NCI-H2196 (cell line): Measurements from ENCODE around the gene EMC10.
"Not testable (repeated sequence)": the region's sequence is repeated elsewhere in the genome, so short reads cannot be mapped to it uniquely, and the experiment has no call there.

Experiments used
- DNase-seq: peaks from one replicate; lab custom pipeline; 2025; ENCODE audit not compliant: unreplicated experiment; lab: John Stamatoyannopoulos, UW

Gene EMC10

DNA sequence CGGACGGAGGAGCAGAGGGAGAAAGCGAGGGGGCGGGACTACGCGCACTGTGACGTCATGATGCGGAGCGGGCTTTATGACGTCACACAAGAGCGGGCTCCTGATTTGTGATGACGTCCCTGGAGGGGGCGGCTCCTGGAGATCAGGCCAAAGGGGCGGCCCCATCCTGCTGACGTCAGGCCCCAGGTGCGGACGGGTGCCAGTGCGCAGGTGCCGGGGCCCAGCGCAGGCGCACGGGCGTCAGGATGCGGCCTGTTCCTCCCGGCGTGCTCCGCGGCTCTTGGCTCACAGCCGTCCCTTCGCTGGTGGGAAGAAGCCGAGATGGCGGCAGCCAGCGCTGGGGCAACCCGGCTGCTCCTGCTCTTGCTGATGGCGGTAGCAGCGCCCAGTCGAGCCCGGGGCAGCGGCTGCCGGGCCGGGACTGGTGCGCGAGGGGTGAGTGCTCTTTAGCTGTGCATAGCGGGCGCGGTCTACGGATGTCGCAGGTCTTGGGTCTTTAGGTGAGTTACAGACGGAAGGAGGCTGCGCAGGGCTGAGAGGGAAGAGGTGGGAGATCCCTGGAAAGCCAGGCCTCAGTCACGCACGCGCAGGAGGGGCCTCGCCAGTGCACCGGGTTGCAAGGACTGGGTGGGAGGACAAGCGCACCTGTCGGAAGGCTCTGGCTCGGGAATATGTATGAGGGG, at the start of gene EMC10, which contains the start of gene GARIN5A:
TSS of gene EMC10 (plus strand) at position 284 of the 683 bp plus-strand sequence. CDS start at position 322, 38 bp downstream.
TSS of gene GARIN5A (minus strand) at position 625 of the 683 bp plus-strand sequence. CDS start at position 165, 460 bp downstream.
- DNase-seq: peak; percentile 95

DNA sequence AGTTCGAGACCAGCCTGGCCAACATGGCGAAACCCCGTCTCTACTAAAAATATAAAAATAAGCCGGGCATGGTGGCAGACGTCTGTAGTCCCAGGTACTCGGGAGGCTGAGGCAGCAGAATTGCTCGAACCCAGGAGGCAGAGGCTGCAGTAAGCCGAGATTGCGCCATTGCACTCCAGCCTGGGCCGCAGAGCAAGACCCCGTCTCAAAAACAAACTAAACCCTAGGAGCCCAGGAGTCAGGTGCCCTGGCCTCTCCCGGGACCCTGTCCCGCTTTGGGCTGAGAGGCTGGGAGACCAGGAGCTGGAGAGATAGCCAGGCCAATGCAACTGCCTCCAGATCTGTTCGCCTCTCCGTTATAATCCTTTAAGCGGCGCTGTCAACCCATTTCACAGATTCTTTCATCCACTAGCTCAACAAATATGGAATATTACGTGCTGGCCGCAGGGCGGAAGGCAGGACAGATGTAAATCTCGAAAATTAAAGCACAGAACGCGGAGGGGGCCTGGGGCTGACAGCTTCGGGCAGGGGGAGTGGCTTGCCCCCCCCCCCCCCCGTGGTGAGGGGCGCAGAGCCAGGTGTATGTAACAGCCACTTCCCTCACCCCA, 48.9 kb upstream of the EMC10 start:
- no peak for DNase-seq

DNA sequence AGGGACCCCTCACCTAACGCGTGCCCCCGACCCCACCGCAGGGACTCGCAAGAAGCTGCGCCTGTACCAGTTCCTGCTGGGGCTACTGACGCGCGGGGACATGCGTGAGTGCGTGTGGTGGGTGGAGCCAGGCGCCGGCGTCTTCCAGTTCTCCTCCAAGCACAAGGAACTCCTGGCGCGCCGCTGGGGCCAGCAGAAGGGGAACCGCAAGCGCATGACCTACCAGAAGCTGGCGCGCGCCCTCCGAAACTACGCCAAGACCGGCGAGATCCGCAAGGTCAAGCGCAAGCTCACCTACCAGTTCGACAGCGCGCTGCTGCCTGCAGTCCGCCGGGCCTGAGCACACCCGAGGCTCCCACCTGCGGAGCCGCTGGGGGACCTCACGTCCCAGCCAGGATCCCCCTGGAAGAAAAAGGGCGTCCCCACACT, 48.3 kb upstream of the EMC10 start:
- DNase-seq: no peak

DNA sequence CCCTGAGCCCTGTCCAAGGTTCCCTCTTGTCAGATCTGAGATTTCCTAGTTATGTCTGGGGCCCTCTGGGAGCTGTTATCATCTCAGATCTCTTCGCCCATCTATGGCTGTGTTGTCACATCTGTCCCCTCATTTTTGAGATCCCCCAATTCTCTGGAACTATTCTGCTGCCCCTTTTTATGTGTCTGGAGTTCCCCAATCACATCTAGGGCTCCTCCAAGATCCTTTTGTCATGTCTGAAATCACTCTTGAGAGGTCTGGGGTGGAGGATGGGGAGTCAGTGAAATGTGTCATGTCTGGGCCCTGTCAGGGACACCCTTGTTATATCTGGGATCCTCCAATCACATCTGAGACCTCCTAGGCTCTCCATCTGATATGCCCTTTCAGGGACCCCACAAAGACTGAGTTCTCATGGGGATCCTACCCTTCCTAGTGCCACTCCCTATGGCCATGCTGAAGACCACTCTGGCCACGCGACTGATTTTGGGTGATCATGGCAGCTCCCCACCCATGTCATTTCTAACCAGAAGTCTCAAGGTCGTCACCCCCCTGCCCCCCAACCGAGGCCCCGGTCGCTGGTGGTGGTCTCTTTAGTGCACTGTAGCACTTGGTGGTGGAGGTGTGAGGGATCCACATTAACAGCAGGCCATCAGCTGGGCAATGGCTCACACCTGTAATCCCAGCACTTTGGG, 47.4 kb upstream of the EMC10 start:
- DNase-seq: no peak

DNA sequence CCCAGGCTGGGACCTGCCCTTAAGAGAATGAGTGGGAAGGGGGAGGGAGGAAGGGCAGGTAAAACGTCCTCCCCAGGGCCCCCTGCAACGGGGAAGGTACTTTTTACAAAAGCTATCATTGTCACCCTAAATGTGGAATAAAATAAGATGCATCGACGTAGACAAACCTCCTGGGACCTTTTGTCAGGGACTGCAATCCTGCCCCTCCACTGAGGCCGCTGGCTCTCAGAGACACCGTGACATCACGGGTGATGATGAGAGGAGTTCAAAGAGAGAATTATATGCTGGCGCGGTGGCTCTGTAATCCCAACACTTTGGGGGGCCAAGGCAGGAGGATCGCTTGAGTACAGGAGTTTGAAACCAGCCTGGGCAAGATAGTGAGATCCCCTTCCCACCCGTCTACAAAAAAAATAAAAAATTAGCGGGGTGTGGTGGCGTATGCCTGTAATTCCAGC, 45.4 kb upstream of the EMC10 start:
- no peak for DNase-seq

DNA sequence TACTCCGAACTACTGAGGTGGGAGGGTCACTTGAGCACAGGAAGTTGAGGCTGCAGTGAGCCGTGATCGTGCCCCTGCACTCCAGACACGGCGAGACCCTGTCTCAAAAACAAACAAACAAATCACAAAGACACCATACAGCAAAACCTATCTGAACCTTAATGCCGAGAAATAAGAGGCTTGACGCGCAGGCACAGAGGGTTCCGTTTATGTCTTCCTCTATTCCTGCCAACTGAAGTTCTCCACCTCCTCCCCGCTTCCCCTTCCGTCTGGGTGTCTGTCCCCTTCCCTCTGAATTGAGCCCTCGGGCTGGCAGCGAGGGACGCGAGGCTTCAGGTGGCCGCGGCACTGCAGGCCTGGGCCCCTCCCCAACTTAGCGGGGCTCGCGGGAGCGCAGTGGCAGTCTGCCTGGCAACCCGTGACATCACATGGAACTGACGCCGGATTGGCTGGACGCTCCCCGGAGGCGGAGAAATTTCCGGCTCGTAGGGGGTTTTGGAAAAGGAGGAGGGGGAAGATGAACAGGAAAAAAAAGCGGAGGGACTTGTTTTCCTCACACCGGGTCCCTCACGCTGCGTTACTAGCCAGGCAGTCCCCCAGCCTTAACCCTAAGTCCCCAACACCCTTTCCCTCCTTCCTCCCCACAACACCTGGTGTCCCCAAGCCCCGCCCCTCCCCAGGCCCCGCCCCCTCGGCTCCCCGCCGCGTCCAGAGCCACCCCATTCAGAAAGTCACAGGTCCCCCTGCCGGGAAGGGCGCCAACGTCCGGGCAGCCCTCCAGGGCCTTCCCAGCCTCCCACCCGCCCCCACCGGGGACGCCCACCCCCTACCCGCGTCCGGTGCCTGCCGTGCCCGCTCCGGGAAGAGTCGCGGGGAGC, 44.7 kb upstream of the EMC10 start:
- peak; percentile 87 for DNase-seq

DNA sequence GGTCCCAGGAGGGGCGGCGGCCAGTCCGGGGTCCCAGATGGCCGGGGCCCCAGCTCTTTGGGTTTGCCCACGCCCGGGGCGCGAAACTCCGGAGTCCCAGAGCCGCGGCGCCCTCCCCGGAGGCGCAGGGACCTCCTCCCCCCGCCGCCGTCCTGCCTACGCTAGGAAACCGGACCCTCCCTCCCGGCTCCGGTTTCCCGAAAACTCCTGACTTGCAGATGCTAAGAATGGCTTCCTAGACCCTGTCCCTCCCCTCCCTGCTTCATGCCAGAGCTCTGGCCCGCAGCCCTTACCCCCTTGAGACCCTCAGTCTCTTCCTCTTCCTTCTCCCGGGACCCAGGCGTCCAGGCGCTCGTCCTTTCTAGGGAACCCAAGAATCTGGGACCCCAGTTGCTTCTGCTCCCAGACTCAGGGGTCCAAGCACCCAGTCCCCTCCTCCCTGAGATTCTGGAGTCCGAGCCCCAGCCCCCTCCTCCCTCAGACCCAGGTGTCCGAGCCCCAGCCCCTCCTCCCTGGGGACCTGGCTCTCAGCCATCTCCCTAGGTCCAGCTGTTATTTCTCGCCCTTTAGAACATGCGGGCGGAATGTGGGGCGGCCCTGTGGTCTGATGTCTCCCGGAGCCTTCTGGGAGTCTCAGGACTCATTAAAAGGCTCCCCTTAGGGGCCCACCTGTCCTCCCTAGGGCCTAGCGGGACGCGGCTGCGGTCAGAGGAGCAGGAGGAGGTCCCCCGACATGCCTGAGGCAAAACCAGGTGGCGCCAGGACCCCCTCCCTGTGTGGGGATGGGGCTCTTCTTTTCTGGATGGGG, 43.9 kb upstream of the EMC10 start, which contains the start of gene MYBPC2:
TSS of gene MYBPC2 (plus strand) at position 672 of the 808 bp plus-strand sequence. CDS start at position 734, 62 bp downstream.
- DNase-seq: peak; percentile 39

DNA sequence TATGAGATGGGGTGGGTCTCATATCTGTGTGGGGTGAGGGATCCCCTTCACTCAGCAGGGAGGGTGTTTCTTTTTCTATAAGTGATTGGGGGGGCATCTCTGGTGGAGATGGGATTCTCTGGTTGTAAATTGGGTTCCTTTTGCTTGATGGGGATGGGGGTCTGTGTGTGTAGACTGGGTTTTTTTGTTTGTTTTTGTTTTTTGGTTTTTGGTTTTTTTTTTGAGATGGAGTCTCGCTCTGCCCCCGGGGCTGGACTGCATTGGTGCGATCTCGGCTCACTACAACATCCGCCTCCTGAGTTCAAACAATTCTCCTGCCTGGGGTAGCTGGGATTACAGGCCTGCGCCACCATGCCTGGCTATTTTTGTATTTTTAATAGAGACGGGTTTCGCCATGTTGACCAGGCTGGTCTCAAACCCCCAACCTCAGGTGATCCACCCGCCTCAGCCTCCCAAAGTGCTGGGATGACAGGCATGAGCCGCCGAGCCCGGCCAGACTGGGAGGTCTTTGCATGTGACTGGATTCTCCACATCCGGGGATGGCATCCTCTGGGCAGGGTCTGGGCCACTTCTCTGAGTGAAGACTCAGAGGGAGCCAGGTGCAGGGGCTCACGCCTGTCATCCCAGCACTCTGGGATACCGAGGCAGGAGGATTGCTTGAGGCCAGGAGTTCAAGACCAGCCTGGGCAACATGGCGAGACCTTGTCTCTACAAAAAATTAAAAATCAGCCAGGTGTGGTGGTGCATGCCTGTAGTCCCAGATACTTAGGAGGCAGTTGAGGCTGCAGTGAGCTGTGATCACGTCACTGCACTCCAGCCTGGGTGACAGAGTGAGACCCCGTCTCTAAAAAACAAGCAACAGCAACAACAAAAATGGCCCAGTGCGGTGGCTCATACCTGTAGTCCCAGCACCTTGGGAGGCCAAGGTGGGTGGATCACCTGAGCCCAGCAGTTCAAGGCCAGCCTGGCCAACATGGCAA, 42.8 kb upstream of the EMC10 start:
- DNase-seq: no peak

DNA sequence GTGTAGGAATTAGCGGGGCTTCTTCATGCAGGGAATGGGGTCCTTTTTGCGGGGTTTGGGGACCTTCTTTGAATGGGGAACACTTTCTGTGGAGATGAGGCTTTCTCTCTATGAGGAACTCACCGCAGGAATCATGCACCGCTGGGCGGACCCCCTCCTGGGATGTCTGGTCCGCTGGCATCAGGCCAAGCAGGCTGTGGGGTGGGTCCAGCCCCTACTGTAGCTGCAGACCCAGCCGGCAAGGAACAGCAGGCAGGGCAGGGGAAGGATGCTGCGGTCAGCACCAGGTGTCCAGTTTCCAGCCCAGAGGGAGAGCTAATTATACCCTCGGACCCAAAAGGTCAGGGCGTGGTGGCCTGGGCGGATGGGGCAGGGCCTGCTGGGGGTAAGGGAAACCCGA, 41.8 kb upstream of the EMC10 start:
- DNase-seq: peak; percentile 31

DNA sequence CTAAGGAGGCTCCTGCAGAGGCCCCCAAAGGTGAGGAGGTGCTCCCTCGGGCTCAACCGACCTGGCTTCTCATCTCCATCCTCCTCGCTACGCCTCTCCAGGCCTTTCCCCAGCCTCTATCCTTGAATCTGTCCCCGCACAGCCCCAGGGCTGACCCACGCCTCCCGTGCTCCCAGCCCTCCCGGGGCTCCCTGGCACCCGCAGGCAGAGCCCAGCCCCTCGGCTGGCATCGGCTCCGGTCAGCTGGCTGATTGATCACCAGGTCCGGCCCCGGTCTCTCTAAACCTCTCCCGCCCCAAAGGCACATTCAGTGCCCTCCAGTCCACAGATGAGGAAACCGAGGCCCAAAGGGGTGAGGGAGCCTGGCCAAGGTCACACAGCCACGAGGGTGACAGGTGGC, 41.1 kb upstream of the EMC10 start:
- no peak for DNase-seq

DNA sequence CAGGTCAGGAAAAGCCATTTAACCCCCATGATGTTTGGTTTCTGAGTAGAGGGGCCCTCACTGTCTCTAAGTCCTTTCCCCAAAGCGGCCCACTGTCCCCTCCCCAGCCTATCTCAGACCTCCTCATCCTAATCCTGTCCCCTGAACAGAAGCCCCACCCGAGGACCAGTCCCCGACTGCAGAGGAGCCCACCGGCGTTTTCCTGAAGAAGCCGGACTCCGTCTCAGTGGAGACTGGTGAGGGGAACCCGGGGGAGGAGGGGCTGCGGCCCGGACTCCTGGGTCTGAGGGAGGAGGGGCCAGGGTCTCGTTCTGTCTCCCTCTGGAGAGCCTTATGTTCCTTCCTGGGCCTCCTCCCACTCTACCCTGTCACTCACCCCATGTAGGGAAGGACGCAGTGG, 40.7 kb upstream of the EMC10 start:
- no peak for DNase-seq

DNA sequence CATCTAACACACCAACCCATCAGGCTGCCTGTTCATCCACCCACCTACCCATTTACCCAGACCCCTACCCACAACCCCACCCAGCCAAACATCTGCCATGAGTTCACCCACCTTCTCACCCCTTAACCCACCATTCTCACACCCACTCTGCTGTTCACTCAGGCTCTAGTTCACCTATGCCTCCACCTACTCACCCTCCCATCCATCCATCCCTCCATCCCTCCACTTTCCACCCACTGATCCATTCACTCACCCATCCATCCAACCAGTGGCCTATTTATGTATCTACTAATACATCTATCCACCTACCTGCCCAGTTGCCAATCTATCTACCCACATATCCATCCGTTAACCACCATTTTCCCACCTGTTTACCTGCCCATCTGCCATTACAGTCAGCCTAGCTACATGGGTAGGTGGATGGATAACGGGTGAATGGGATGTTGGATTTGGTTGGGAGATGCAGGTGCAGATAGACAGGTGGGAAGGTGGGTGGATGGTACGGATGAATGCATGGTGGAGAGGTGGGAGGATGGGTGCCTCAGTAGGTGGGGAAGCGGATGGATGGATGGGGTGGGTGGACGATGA, 38.4 kb upstream of the EMC10 start:
- no peak for DNase-seq

DNA sequence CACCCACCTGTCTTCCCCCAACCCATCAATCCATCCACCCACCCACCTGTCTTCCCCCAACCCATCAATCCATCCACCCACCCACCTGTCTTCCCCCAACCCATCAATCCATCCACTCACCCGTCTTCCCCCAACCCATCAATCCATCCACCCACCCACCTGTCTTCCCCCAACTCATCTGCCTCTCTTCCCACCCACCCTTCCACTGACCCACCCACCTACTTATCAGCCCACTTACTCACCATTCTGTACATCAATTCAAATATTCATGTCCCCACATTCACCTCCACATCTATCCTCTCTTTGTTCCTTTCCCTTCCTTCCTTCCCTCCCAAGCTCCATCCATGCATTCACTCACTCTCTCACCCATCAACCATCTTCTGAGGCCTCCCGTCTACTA, 37.2 kb upstream of the EMC10 start:
- not testable (repeated sequence) for DNase-seq

DNA sequence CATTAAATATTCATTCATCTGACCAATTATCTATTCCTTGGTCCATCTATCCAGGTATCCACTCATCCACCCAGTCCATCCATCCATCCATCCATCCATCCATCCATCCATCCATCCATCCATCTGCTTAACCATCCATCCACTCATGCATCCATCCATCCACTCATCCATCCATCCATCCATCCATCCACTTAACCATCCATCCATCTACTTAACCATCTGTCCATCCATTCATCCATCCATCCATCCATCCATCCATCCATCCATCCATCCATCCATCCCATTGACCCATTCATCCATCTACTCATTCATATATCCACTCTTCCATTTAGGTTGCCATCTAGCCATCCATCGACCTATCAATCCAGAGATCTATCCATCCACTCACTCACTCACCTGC, 32.2 kb upstream of the EMC10 start:
- DNase-seq: no peak

DNA sequence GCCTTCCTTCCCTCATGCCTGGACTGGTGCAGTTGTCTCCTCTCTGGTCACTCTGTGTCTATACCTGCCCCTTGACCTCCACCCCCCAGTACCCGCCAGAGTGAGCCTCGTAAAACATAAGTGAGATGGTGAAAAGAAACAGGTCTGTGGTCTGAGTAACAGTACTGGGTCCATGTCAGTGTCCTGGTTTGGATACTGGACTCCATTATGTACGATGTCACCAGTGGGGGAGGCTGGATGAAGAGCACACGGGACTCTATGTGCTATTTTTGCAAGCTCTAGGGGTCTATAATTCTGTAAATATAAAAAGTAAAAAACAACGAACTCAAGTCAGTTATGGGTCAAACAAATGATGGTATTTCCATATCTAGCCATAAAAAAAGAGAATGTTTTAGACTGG, 29.3 kb upstream of the EMC10 start:
- DNase-seq: no peak

DNA sequence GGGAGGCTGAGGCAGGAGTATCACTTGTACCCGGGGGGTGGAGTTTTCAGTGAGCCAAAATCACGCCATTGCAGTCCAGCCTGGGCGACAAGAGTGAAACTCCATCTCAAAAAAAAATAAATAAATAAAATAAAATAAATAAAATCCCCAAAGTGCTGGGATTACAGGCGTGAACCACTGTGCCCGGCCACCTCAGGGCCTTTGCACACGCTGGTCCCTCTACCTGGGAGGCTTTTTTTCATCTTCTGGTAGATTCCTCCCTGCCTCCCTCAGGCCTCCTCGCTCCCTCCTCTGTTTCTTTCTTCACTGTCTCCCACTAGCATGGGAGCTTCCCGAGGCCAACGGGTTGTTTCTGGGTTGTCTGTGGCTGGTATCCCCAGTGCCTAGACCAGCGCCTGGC, 28.6 kb upstream of the EMC10 start:
- no peak for DNase-seq

DNA sequence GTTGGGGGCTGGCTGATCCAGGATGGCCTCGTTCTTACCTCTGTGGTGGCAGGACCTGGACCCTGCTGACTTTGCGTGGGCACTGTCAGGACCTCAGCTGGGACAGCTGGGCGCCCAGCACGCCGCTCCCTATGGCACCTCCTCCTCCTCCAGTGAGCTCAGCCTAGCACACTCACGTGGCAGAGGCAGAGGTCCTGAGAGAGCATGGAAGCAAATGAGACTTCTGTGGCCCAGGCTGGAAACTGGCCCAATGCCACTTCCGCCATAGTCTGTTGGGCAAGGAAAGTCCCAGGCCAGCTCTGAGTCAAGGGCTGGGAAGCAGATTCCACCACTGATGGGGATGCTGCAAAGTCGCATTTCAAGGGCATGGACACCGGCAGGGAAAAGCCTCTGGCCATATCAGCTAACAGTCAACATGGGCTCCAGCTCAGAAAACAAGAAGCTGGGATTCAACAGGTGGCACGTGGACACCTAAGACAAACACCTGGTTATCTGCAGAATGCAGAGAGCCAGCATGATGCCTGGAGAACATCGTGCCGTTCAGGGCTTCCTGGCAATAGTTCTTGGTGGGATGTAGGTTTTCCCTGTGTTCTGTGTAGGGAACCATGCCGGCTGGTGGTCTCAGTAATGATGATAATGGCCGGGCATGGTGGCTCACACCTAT, 26.9 kb upstream of the EMC10 start:
- peak; percentile 43 for DNase-seq
